H1 (cell line): ENCODE results near the gene MYOG. TPM values are rescaled to one million over a fixed set of nuclear protein-coding genes. Genes with fewer than 3 reads are reported as not detected.

Source experiments
- CTBP2 ChIP-seq: IDR thresholded peaks from 2 replicates; pipeline ENCODE4 v1.7.0; 2011; ENCODE audit warnings: borderline replicate concordance, mild to moderate bottlenecking, moderate library complexity, mixed read lengths, low read length; ENCODE audit not compliant: insufficient read depth, insufficient read length
- EP300 ChIP-seq, 2 experiments: IDR thresholded peaks; 1 replicate in 1 of 2; 2 replicates in 1 of 2; pipeline ENCODE4 v1.6.1; 2011 to 2012; ENCODE audit warnings: low read depth in 2 of 2, low read length in 2 of 2, mild to moderate bottlenecking in 2 of 2, borderline replicate concordance in 1 of 2, inconsistent platforms in 1 of 2, moderate library complexity in 1 of 2
- FOSL1 ChIP-seq: IDR thresholded peaks from 2 replicates; pipeline ENCODE4 v1.6.1; 2011; ENCODE audit warnings: mild to moderate bottlenecking, low read depth, low read length, moderate library complexity; ENCODE audit not compliant: insufficient read depth
- polyA plus RNA-seq, 7 experiments: library from polyadenylated mRNA; depleted of rRNA in 3 of 7; stranded (reverse) in 5 of 7; unstranded in 2 of 7; fragments of >200 nt in 5 of 7; fragments of 200-250 nt in 2 of 7; gene quantifications; 1 replicate in 5 of 7; 2 replicates in 1 of 7; 4 replicates in 1 of 7; pipeline versions ENCODE4 v1.2.1 to v1.2.3, GENCODE V29; 2011 to 2013; ENCODE audit warnings: missing spikeins in 2 of 7, mixed read lengths in 2 of 7
- total RNA-seq: library from RNA; stranded (reverse); fragmentation: NEBNext Ultra II Directional; extraction: Animal tissue kit (Norgen Biotek cat#: 25700); gene quantifications from 2 replicates; pipeline ENCODE4 v1.2.1, GENCODE V29; 2021

Gene MYOG
- total and polyA plus RNA-seq, 2 of the 8 experiments (the other 6 are each of a cell fraction or from before 2014, with no cell fraction given), result not detected

- TF ChIP-seq FOSL1 (no peak), CTBP2 (no peak), EP300 (IDR thresholded peaks at IDR 0.05; ENCODE audit: borderline replicate concordance in 1 of 2, low read depth in 2 of 2, low read length in 2 of 2) (no peak)
Observed at GRCh38 chr1:203080456-203080855, 5.4 kb downstream of the MYOG start (continued).
